ENCODE results near the gene NAALADL1. TPM values are rescaled to one million over a fixed set of nuclear protein-coding genes. Genes with fewer than 3 reads are reported as not detected.

NAALADL1 gene
- total RNA-seq, 1 experiment from 2014 or later, result not detected

DNA sequence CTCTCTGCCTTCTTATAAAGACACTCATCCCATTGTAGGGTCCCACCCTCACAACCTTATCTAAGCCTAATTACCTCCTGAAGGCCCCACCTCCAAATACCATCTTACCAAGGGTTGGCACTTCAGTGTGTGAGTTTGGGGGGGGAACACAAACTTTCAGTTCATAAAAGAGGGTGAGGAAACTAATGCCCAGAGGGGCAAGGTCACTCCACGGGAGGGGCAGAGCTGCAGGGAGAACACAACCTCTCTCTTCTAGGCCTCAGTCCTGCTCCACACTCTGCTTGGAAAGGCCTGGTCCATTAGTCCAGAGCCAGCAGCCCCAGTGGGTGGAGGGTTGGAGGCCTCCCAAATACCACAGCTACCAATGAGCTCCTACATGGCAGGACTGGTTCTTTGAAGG, 58.9 kb downstream of the NAALADL1 start:
- TF ChIP-seq EZH2 (IDR thresholded peaks at IDR 0.05; ENCODE audit: borderline replicate concordance, low read depth, low read length, poor library complexity, severe bottlenecking), result no peak
- TF ChIP-seq, protein P1, sequence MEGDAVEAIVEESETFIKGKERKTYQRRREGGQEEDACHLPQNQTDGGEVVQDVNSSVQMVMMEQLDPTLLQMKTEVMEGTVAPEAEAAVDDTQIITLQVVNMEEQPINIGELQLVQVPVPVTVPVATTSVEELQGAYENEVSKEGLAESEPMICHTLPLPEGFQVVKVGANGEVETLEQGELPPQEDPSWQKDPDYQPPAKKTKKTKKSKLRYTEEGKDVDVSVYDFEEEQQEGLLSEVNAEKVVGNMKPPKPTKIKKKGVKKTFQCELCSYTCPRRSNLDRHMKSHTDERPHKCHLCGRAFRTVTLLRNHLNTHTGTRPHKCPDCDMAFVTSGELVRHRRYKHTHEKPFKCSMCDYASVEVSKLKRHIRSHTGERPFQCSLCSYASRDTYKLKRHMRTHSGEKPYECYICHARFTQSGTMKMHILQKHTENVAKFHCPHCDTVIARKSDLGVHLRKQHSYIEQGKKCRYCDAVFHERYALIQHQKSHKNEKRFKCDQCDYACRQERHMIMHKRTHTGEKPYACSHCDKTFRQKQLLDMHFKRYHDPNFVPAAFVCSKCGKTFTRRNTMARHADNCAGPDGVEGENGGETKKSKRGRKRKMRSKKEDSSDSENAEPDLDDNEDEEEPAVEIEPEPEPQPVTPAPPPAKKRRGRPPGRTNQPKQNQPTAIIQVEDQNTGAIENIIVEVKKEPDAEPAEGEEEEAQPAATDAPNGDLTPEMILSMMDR (conservative IDR thresholded peaks at IDR 0.05; ENCODE audit: low read depth, low read length), result no peak

DNA sequence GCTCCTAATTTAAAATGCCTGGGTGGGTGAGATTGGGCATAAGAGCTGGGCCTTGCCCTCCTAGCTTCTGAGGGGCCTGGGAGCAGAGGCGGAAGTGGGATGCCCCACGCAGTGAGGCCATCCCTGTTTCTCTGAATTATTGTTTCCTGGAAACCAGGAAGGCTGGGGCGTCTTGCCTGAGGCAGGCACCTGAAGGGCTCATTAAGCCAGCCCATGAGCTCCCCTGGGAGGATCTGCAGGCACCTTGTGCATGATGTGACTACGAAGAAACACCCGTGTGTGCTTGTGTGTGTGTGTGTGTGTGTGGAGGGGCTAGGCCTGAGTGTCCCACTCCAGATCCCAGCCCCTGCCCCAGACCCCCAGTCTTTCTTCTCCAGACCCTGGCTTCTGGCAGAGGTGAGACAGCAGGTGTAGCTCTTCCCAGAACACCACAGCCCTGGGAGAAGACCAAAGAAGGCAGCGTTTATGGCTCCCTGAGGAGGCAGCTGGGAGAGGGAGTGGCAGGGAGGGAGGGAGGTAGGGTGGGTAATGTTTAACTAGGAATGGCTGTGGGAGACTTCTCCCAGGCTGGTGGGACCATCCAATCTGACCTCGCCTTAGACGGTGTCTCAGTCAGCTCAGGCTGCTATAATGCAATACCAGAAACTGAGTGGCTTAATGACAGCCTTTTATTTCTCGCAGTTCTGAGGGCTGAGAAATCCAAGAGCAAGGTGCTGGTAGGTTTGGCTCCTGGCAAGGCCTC, 59.5 kb downstream of the NAALADL1 start:
- Histone ChIP-seq H3K9me3 (ENCODE audit: low read depth, low read length, poor library complexity, severe bottlenecking) (no peaks in the 10 kb centered on the region), H3K4me1 (ENCODE audit: insufficient read depth, low read length, poor library complexity, severe bottlenecking) (no peaks in the 10 kb centered on the region), H3K4me3 (ENCODE audit: low read depth, low read length, poor library complexity, severe bottlenecking) (no peak overlapping the region), H3K27me3 (replicated peaks; ENCODE audit: insufficient read depth, low read depth, low read length, poor library complexity) (no peaks in the 10 kb centered on the region), H3K36me3 (ENCODE audit: insufficient read depth, low read length, poor library complexity, severe bottlenecking) (no peaks in the 10 kb centered on the region), H3K27ac (ENCODE audit: low read depth, low read length, poor library complexity, severe bottlenecking) (no peak overlapping the region)
- ChIA-PET CTCF (no interaction called here), POLR2A (ENCODE audit: low non-redundant PET) (interaction anchor here (0.7 kb wide), 1 partner anchor 17 kb away, joined by 4 read pairs; no protein-coding TSS in a partner anchor)
- no peak for DNase-seq (ENCODE audit: low spot score)
- TF ChIP-seq EZH2 (IDR thresholded peaks at IDR 0.05; ENCODE audit: borderline replicate concordance, low read depth, low read length, poor library complexity, severe bottlenecking), result no peak
- TF ChIP-seq, protein P1 (conservative IDR thresholded peaks at IDR 0.05; ENCODE audit: low read depth, low read length), result no peak
- BruUV-seq (replicated peaks), result no TSS peak
- intact Hi-C loops (cut with micrococcal nuclease; ENCODE audit: unreplicated experiment), result no loop called here

More for the DNA sequence above, 58.9 kb downstream of the NAALADL1 start:
- H3K27ac ChIP-seq (ENCODE audit: low read depth, low read length, poor library complexity, severe bottlenecking), result no peak overlapping the region
- no peaks in the 10 kb centered on the region for H3K4me1 ChIP-seq (ENCODE audit: insufficient read depth, low read length, poor library complexity, severe bottlenecking)
- BruUV-seq (replicated peaks), result no TSS peak
- ChIA-PET CTCF (interaction anchor here (0.7 kb wide), 1 partner anchor 11 kb away, joined by 3 read pairs; no protein-coding TSS in a partner anchor), POLR2A (ENCODE audit: low non-redundant PET) (no interaction called here)
- intact Hi-C loops (cut with micrococcal nuclease; ENCODE audit: unreplicated experiment), result no loop called here
- H3K27me3 ChIP-seq (replicated peaks; ENCODE audit: insufficient read depth, low read depth, low read length, poor library complexity), result no peaks in the 10 kb centered on the region
- H3K4me3 ChIP-seq (ENCODE audit: low read depth, low read length, poor library complexity, severe bottlenecking), result no peak overlapping the region
- H3K9me3 ChIP-seq (ENCODE audit: low read depth, low read length, poor library complexity, severe bottlenecking), result no peaks in the 10 kb centered on the region
- no peaks in the 10 kb centered on the region for H3K36me3 ChIP-seq (ENCODE audit: insufficient read depth, low read length, poor library complexity, severe bottlenecking)
- no peak for DNase-seq (ENCODE audit: low spot score)

DNA sequence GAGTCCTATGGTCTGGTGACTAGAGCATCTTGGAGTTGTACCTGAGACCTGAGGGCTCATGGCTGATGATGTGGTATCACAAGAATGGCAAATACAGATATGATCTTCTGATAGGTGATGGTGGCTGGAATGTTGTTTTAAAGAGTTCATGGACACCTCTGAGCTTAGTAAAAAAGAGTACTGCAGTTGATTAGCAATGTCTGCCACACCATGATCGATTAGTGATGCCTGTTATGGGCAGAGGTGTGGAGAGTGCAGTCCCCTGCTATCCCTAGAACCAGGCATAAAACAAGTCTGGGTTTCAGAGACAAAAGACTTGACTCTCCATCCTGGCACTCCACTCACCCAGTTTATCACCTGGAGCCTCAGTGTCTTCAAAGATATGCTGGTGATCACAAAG, 60.2 kb downstream of the NAALADL1 start:
- BruUV-seq (replicated peaks), result no TSS peak
- H3K9me3 ChIP-seq (ENCODE audit: low read depth, low read length, poor library complexity, severe bottlenecking), result no peaks in the 10 kb centered on the region
- CTCF ChIA-PET, result no interaction called here
- intact Hi-C loops (cut with micrococcal nuclease; ENCODE audit: unreplicated experiment), result no loop called here
- DNase-seq (ENCODE audit: low spot score), result no peak
- H3K4me3 ChIP-seq (ENCODE audit: low read depth, low read length, poor library complexity, severe bottlenecking), result no peak overlapping the region
- H3K4me1 ChIP-seq (ENCODE audit: insufficient read depth, low read length, poor library complexity, severe bottlenecking), result no peaks in the 10 kb centered on the region
- TF ChIP-seq EZH2 (IDR thresholded peaks at IDR 0.05; ENCODE audit: borderline replicate concordance, low read depth, low read length, poor library complexity, severe bottlenecking), result no peak
- TF ChIP-seq, protein P1 (conservative IDR thresholded peaks at IDR 0.05; ENCODE audit: low read depth, low read length), result no peak
- no peaks in the 10 kb centered on the region for H3K36me3 ChIP-seq (ENCODE audit: insufficient read depth, low read length, poor library complexity, severe bottlenecking)
- H3K27ac ChIP-seq (ENCODE audit: low read depth, low read length, poor library complexity, severe bottlenecking), result no peak overlapping the region
- POLR2A ChIA-PET (ENCODE audit: low non-redundant PET), result interaction anchor here (0.7 kb wide), 1 partner anchor 17 kb away, joined by 4 read pairs; no protein-coding TSS in a partner anchor
- no peaks in the 10 kb centered on the region for H3K27me3 ChIP-seq (replicated peaks; ENCODE audit: insufficient read depth, low read depth, low read length, poor library complexity)
